Measurements from ENCODE around the gene CRELD2.
A peak's percentile ranks its signal among the peaks of the same experiment; 100 is the strongest.

The CRELD2 gene

DNA sequence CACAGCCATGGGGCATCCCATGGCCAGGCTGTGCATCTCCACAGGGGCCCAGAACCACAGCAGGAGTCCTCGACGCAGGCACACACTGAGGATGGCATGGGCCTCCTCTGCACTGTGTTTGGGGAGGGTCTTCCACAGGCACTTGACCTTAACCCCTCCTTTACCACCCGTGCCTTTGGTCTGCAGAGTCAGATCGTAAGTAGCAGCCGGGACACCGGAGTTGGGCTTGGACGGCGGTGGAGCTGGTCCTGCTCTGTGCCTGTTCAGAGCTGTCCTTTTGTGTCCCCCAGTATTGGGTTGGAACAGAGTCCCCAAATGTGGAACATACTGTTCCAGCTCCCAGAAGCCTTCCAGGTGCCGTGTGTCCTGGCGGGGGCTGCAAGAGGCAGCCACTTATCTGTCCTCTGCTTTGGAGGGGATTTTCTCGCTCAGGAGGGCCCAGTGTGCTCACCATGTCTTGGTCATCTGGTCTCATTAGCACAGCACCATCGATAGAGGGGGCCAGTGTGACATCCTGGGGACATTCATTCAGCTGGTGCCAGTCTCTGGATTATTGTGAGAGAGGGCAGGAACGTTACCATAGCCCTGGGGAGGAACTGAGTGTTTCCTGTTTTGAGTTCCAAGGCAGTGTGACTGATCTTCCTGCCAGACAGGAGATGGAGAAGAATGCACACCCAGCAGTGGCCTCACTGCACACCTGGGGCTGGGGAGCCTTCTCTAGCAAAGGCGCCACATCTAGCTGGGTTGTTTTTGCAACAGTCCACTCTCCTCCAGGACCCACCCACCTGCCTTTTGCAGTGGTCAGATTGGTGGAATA is 12.4 kb downstream of the CRELD2 start:
- no peak overlapping the region for H3K4me3 ChIP-seq (replicated peaks in 1 of 2; ENCODE audit: low read depth in 2 of 2, low read length in 2 of 2)

DNA sequence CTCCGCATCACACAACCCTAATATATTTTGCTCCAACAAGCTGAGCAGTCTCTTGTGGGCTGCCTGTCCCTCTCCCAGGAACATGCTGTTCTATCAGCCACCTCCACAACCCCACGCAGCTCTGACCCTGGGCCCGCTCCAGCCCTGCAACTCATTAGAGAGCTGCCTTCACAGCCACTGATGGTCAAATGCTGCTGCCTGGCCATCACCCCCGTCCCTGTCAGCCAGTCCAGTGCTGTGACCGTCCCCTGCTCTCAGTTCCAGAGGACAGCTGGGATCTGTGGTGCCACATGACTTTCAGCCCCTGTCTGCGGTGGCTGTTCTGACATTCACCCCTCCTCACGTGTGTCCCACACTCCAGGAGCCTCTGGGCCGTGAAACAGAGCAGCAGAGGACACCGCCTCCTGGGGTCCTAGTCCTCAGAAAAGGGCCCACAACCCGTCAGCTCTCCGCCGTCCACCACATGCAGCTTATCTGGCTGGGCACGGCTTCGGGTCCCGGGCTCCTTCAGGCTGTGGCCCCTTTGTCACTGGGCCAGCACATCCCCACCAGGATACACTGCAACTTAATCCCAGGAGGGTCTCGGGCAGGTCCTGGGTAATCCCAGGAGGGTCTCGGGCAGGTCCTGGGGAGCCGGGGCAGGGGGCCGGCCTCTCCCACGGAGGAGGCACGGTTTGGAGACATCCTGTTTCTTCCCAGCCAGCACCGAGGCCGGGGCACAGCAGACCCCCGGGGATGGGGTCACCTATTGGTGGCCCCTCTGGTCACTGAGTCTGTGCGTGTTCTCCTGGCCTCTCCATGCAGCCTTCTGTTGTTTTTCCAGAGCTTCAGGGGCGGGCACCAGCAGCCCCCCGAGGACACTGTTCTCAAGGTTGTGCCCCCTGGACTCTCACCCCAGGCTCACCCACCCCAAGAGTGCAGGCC is 15.1 kb downstream of the CRELD2 start:
- TF ChIP-seq, protein P1, sequence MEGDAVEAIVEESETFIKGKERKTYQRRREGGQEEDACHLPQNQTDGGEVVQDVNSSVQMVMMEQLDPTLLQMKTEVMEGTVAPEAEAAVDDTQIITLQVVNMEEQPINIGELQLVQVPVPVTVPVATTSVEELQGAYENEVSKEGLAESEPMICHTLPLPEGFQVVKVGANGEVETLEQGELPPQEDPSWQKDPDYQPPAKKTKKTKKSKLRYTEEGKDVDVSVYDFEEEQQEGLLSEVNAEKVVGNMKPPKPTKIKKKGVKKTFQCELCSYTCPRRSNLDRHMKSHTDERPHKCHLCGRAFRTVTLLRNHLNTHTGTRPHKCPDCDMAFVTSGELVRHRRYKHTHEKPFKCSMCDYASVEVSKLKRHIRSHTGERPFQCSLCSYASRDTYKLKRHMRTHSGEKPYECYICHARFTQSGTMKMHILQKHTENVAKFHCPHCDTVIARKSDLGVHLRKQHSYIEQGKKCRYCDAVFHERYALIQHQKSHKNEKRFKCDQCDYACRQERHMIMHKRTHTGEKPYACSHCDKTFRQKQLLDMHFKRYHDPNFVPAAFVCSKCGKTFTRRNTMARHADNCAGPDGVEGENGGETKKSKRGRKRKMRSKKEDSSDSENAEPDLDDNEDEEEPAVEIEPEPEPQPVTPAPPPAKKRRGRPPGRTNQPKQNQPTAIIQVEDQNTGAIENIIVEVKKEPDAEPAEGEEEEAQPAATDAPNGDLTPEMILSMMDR (IDR thresholded peaks at IDR 0.05; ENCODE audit: low read depth, low read length), result no peak
- H3K4me3 ChIP-seq (replicated peaks in 1 of 2; ENCODE audit: low read depth in 2 of 2, low read length in 2 of 2), result no peak overlapping the region
- DNase-seq (ENCODE audit: low read depth in 2 of 2), result no peak

More for the DNA sequence above, 12.4 kb downstream of the CRELD2 start:
- peak; percentile 70 to 76 for DNase-seq (ENCODE audit: low read depth in 2 of 2)
- TF ChIP-seq, protein P1 (IDR thresholded peaks at IDR 0.05; ENCODE audit: low read depth, low read length), result peak; percentile 45

DNA sequence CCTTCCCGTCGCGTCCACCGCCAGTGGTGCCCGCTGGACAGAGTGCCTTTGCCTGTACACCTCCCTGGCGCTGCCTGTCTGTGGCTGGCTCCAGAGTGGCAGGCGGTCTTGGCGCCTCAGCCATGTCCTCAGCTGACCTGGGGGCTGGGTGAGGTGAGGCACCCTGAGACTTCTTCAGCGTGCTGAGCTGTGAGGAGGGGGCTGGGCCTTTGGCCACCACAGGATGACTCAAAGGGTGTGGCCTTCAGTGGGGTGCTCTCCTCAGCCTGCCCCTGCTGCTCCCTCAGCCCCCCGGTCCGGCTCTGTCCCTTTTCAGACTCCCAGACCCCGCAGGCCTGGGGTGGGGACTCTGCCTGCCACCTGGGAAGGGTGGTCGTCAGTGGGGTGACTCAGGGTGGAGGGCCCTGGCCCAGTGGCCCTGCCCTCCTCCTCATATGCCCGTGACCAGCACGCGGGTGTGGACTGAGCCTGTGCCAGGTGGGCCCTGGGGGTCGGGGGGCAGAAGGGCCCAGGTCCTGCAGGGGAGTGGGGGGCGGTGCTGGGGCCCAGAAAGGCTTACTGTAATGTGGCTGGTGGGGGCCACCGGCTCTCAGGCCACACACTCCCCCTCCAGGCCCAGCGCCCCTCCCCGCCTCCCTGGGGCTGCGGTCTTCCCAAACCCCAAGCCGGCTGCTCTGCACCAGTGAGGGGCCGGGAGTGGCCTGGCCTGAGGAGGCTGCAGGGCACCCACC is 15.9 kb downstream of the CRELD2 start:
- peak; percentile 28 to 51 for DNase-seq (ENCODE audit: low read depth in 2 of 2)
- peak overlapping the region; percentile 36 to 50 for H3K4me3 ChIP-seq (replicated peaks in 1 of 2; ENCODE audit: low read depth in 2 of 2, low read length in 2 of 2)
- TF ChIP-seq, protein P1 (IDR thresholded peaks at IDR 0.05; ENCODE audit: low read depth, low read length), result no peak

DNA sequence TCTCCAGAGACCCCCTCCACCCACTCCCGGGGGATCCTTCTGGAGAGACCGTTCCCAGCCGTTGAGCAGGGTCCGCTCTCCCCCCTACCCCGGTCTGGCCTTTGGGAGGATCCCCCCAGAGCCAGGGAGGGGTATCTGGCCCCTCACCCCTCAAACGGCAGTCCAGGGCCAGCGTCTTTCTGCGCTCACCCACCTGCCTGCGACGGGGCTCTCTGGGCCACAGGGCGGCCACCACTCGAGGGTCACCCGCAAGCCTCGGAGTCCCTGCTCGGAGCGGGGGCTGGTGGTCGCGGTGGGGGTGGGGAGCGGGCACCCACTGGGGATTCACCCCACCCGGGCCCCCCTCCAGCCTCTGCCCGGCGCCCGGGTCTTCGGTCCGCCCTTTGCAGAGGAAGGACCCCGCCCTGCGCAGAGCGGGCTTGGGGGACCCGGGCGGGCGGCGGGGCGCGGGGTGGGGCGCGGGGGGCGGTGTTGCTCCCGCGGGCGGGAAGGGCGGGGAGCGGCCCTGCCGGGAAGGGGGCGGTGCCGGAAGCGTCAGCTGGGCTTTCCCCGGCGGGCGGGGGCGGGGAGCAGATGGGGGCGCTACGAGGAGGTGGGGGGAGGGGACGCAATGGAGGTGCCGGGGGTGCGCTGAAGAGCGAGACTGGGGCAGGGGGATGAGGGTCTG is 16.6 kb downstream of the CRELD2 start:
- TF ChIP-seq, protein P1 (IDR thresholded peaks at IDR 0.05; ENCODE audit: low read depth, low read length), result no peak
- DNase-seq (ENCODE audit: low read depth in 2 of 2), result peak; percentile 47 to 85
- peak overlapping the region; percentile 36 to 50 for H3K4me3 ChIP-seq (replicated peaks in 1 of 2; ENCODE audit: low read depth in 2 of 2, low read length in 2 of 2)

DNA sequence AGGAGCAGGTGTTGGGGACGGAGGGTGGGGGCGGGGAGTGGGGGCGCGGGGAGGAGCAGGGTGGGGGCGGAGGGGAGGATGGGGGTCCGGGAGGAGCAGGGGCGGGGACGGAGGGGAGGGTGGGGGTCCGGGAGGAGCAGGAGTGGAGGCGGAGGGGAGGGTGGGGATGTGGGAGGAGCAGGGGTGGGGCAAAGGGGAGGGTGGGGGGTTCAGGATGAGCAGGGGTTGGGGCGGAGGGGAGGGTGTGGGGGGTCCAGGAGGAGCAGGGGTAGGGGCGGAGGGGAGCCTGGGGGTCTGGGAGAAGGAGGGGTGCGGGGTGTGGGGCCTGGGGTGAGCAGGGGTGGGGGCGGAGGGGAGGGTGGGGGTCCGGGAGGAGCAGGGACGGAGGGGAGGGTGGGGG is 17.1 kb downstream of the CRELD2 start:
- TF ChIP-seq, protein P1 (IDR thresholded peaks at IDR 0.05; ENCODE audit: low read depth, low read length), result no peak
- no peak overlapping the region for H3K4me3 ChIP-seq (replicated peaks in 1 of 2; ENCODE audit: low read depth in 2 of 2, low read length in 2 of 2)
- peak in 1 of 2 donors; percentile 72 for DNase-seq (ENCODE audit: low read depth in 2 of 2)
